AG09309 (cell line): ENCODE measurements around the gene DAAM2.

ENCODE experiments used
- DNase-seq: peaks from one replicate; pipeline ENCODE4 v3.0.0-alpha.2; 2010; ENCODE audit warnings: low read depth
- H3K4me3 ChIP-seq: 2 replicates; pipeline ENCODE4 v1.5.1; 2011; ENCODE audit warnings: mild to moderate bottlenecking, low read depth, low read length, moderate library complexity; ENCODE audit not compliant: control insufficient read depth
- CTCF ChIP-seq: IDR thresholded peaks from 2 replicates; pipeline ENCODE4 v1.5.1; 2011; ENCODE audit warnings: mild to moderate bottlenecking, low read depth, low read length, inconsistent platforms; ENCODE audit not compliant: insufficient read depth, control insufficient read depth; ENCODE audit errors: missing control alignments

DAAM2 gene

GRCh38 chr6:39912446-39912845, 120.3 kb downstream of the DAAM2 start:
- TF ChIP-seq CTCF = no peak
- H3K4me3 ChIP-seq = no peak overlapping the region
- DNase-seq = no peak

DNA sequence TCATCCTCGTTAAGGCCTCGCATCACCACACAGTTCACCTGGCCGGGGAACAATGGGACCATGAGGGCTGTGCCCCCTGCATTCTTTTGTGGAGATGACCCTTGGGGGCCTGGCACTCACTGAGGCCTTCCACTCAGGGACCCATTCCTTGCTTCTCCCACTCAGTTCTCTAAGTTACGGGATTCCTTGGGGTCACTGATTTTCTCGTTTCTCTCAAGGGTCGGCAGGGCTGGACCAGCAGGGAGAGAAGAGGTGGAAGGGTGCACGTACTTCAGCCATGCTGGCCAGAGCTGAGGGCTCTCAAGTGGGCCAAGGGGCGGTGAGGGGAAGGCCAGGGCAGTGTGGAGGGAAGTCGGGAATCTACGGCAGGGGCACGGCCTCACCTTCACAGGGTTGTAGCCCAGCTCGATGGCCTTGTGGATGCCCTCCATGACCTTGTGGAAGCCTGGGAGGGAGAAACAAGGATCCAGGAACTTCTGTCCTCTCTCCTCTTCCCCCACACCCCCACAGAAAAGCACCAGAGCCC, 121.3 kb downstream of the DAAM2 start:
- TF ChIP-seq CTCF = no peak

DNA sequence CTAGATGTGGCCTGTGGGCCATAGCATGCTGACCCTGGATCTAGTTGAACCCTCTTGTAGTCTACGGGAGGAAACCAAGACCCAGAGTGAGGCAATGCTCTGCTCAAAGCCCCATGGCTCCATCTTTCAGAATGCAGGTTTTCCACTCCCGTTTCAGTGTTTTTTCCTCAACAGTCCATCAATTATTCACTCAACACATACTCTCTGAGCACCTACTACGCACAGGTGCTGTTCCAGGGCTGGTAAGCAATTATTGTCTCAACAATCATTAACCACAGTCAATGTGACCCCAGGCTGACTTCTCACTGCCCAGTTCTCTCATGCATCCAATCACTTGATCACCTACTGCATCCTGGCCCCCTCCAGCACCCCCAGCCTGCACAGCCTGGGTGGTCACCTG, 122.1 kb downstream of the DAAM2 start:
- no peak overlapping the region for H3K4me3 ChIP-seq
- DNase-seq = no peak
- no peak for TF ChIP-seq CTCF

More for the DNA sequence above, 121.3 kb downstream of the DAAM2 start:
- no peak for DNase-seq
- no peak overlapping the region for H3K4me3 ChIP-seq

DNA sequence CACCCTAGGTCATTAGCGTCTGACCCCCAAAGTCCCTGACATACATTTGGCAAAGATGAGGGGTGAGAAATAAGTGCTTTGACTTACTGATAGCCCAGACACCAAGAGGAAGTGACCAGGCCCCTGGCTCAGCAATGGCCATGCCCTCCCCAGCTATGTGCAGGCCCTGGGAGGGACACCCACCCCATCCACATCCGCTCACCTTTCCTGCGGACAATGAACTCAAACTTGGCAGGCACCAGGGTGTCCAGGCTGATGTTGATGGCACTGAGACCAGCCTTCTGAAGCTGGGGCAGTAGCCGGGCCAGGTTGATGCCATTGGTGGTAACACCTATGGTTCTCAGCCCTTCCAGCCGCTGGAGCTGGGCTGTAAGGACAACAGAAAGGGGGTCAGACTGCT, 123.7 kb downstream of the DAAM2 start:
- no peak for TF ChIP-seq CTCF
- DNase-seq = no peak
- H3K4me3 ChIP-seq = no peak overlapping the region

- DNase-seq = no peak
- no peak for TF ChIP-seq CTCF
- H3K4me3 ChIP-seq = no peak overlapping the region
These were observed 125.2 kb downstream of the DAAM2 start for GRCh38 chr6:39917329-39917728.

GRCh38 chr6:39917981-39918380, 125.8 kb downstream of the DAAM2 start:
- TF ChIP-seq CTCF = no peak
- H3K4me3 ChIP-seq = no peak overlapping the region
- DNase-seq = no peak

- no peak for DNase-seq
- H3K4me3 ChIP-seq = no peak overlapping the region
- TF ChIP-seq CTCF = no peak
These were observed 126.7 kb downstream of the DAAM2 start for GRCh38 chr6:39918831-39919230.
